Transverse colon (tissue), 4 donors: Measurements from ENCODE around the gene RECK. TPM values are rescaled to one million over a fixed set of nuclear protein-coding genes. Genes with fewer than 3 reads are reported as not detected.

ENCODE experiments used
- DNase-seq: peaks from one replicate; pipeline ENCODE4 v3.0.0-alpha.2; 2019
- H3K27ac ChIP-seq, 4 donors: fragments of 200-600 bp; sonication (generic); 2 replicates each; pipeline ENCODE4 v1.5.1; 2016 to 2018; ENCODE audit warnings: inconsistent platforms in 4 of 4
- H3K27me3 ChIP-seq: fragments of 200-600 bp; sonication (generic); 2 replicates; pipeline ENCODE4 v1.5.1; 2017; ENCODE audit warnings: inconsistent platforms
- H3K36me3 ChIP-seq, 4 donors: fragments of 200-600 bp; sonication (generic); 2 replicates each; pipeline ENCODE4 v1.5.1; 2017 to 2019; ENCODE audit warnings: inconsistent platforms in 4 of 4
- H3K4me1 ChIP-seq, 4 donors: fragments of 200-600 bp; sonication (generic); 2 replicates each; pipeline ENCODE4 v1.5.1; 2017 to 2020; ENCODE audit warnings: inconsistent platforms in 4 of 4
- H3K4me3 ChIP-seq, 4 donors: fragments of 200-600 bp; sonication (generic); 1 replicate in 1 of 4; 2 replicates in 3 of 4; pipeline versions ENCODE4 v1.5.1 to v1.6.1; 2017 to 2019; ENCODE audit warnings: inconsistent platforms in 4 of 4
- H3K9me3 ChIP-seq, 2 donors: fragments of 200-600 bp; sonication (generic); 2 replicates each; pipeline ENCODE4 v1.5.1; 2017 to 2019; ENCODE audit warnings: inconsistent platforms in 2 of 2
- CTCF ChIP-seq, 5 experiments: fragments of 200-600 bp in 3 of 5; fragments of 450-650 bp in 2 of 5; sonication (generic) in 3 of 5; IDR thresholded peaks; 1 replicate in 2 of 5; 2 replicates in 3 of 5; pipeline ENCODE4 v1.5.1; 2016 to 2017; ENCODE audit warnings: antibody characterized with exemption in 5 of 5, inconsistent platforms in 3 of 5, mild to moderate bottlenecking in 2 of 5, moderate library complexity in 1 of 5
- EP300 ChIP-seq: sonication (generic); formaldehyde crosslinking; IDR thresholded peaks from one replicate; pipeline ENCODE4 v1.6.1; 2017; ENCODE audit warnings: antibody characterized with exemption, low read depth
- POLR2A ChIP-seq: fragments of 450-650 bp; IDR thresholded peaks from one replicate; pipeline ENCODE4 v1.6.1; 2016; ENCODE audit warnings: antibody characterized with exemption, mild to moderate bottlenecking, moderate library complexity
- POLR2AphosphoS5 ChIP-seq, 3 donors: sonication (generic); formaldehyde crosslinking; IDR thresholded peaks; one replicate each; pipeline ENCODE4 v1.6.1; 2016; ENCODE audit warnings: antibody characterized with exemption in 3 of 3
- WGBS, 2 donors: methylation state at CpG; one replicate each; pipeline ENCODE4 v1.1.5; 2018; ENCODE audit warnings: low coverage in 1 of 2; 5-methylcytosine and 5-hydroxymethylcytosine counted together
- in situ Hi-C, 4 donors: fragments of 200-750 bp; cut with MboI; loops; one replicate each; pipeline versions ENCODE4 v1.15.0 to v1.15.1; 2017; ENCODE audit warnings: low sequenced_read_pairs in 3 of 4, low pct_ligation_motif_present in 1 of 4, low pct_unique_long_range_greater_than_20kb in 1 of 4
- intact Hi-C: fragments of 100-400 bp; cut with DNase I; formaldehyde crosslinking; loops from one replicate; pipeline ENCODE4 v1.15.1; 2023; ENCODE audit warnings: low total_unique reads
- total RNA-seq, 4 donors: library from RNA; depleted of rRNA; stranded (reverse); fragments of >200 nt; gene quantifications; one replicate each; pipeline ENCODE4 v1.1.0, GENCODE V29; 2016

RECK gene
- total RNA-seq, 4 donors from 2014 or later, result 1.5 to 30.3 (median 6.0) TPM

- TF ChIP-seq POLR2A (no peak), CTCF (IDR thresholded peaks at IDR 0.05) (no peak), EP300 (no peak), POLR2AphosphoS5 (IDR thresholded peaks at IDR 0.05) (no peak)
- intact Hi-C loops (loop anchor here (5.0 kb wide), 1 partner anchor 38 kb away; the partner anchor contains the start of gene GLIPR2), in situ Hi-C loops (loop anchor here in 3 of 4 donors (5.0 to 10.0 kb wide), 2 partner anchors 65 to 68 kb away; partner anchors contain the start of gene CCIN (in 3 of the 3))
- DNase-seq, result no peak
- H3K27me3 ChIP-seq, result no peaks in the 10 kb centered on the region
- H3K4me3 ChIP-seq, result no peak overlapping the region
- H3K4me1 ChIP-seq, result peaks cover 0 to 11% (median 6%) of the 10 kb centered on the region in 4 donors
- WGBS, 2 donors, result 78 to 88% methylated on average over 1 of the region's 1 CpG
- H3K27ac ChIP-seq, result no peak overlapping the region
- H3K36me3 ChIP-seq, result no peaks in the 10 kb centered on the region
- H3K9me3 ChIP-seq, result no peaks in the 10 kb centered on the region
Measured at GRCh38 chr9:36099718-36100117, 63.0 kb downstream of the RECK start.

GRCh38 chr9:36100532-36100931 is 63.8 kb downstream of the RECK start:
- in situ Hi-C loops (loop anchor here in 3 of 4 donors (5.0 to 10.0 kb wide), 2 partner anchors 64 to 67 kb away; partner anchors contain the start of gene CCIN (in 3 of the 3)), intact Hi-C loops (loop anchor here (5.0 kb wide), 1 partner anchor 37 kb away; the partner anchor contains the start of gene GLIPR2)
- Histone ChIP-seq H3K4me1 (peaks cover 0 to 11% (median 6%) of the 10 kb centered on the region in 4 donors), H3K4me3 (no peak overlapping the region), H3K36me3 (no peaks in the 10 kb centered on the region), H3K27me3 (no peaks in the 10 kb centered on the region), H3K9me3 (no peaks in the 10 kb centered on the region), H3K27ac (no peak overlapping the region)
- TF ChIP-seq POLR2A (no peak), POLR2AphosphoS5 (IDR thresholded peaks at IDR 0.05) (no peak), EP300 (no peak), CTCF (IDR thresholded peaks at IDR 0.05) (no peak)
- DNase-seq, result no peak
- 73 to 83% methylated on average over 3 of the region's 3 CpGs for WGBS, 2 donors

- no peak for DNase-seq
- H3K27me3 ChIP-seq, result no peaks in the 10 kb centered on the region
- peaks cover 0 to 11% (median 6%) of the 10 kb centered on the region in 4 donors for H3K4me1 ChIP-seq
- in situ Hi-C loops (loop anchor here in 3 of 4 donors (5.0 to 10.0 kb wide), 2 partner anchors 63 to 65 kb away; partner anchors contain the start of gene CCIN (in 3 of the 3)), intact Hi-C loops (loop anchor here (2.0 to 5.0 kb wide), 2 partner anchors 35 to 65 kb away; partner anchors contain the start of gene GLIPR2)
- H3K36me3 ChIP-seq, result no peaks in the 10 kb centered on the region
- TF ChIP-seq CTCF (IDR thresholded peaks at IDR 0.05) (no peak), POLR2A (no peak)
- no peak overlapping the region for H3K4me3 ChIP-seq
- no peaks in the 10 kb centered on the region for H3K9me3 ChIP-seq
- WGBS, 2 donors, result 54 to 63% methylated on average over 4 of the region's 4 CpGs
- peak overlapping the region in 1 of 4 donors; percentile 19 for H3K27ac ChIP-seq
Measured at GRCh38 chr9:36101916-36102741, 65.4 kb downstream of the RECK start.
